ENCODE data around the gene PALB2. TPM values are rescaled to one million over a fixed set of nuclear protein-coding genes. Genes with fewer than 3 reads are reported as not detected.

PALB2 gene
- total and polyA plus RNA-seq, 9 of the 15 experiments (the other 6 are each of a cell fraction or from before 2014, with no cell fraction given): 7.0 to 25.8 (median 15.2) TPM

- no peak for TF ChIP-seq BHLHE40 (IDR thresholded peaks at IDR 0.05; ENCODE audit: low read length)
- TF ChIP-seq CBX1 (IDR thresholded peaks at IDR 0.05; ENCODE audit: low read depth): no peak
- no peak for TF ChIP-seq MIER1 (IDR thresholded peaks at IDR 0.05; ENCODE audit: low read depth)
- FAIRE-seq (no peak), ATAC-seq (no peak), DNase-seq (ENCODE audit: extremely low read depth in 1 of 4, low spot score in 3 of 4) (no peak)
- Histone ChIP-seq H3K4me3 (no peak overlapping the region), H3K4me2 (ENCODE audit: insufficient read depth, low read length) (no peak overlapping the region), H3K79me2 (ENCODE audit: control insufficient read depth, insufficient read depth, low read length) (peaks cover 28% of the 10 kb centered on the region), H3K27ac (ENCODE audit: extremely low read depth, low read depth, low read length) (no peak overlapping the region), H3K27me3 (ENCODE audit: control insufficient read depth in 2 of 2, insufficient read depth in 2 of 2, low read length in 2 of 2) (no peaks in the 10 kb centered on the region), H3K36me3 (ENCODE audit: control insufficient read depth, insufficient read depth, low read length) (peaks cover 91% of the 10 kb centered on the region), H3K4me1 (replicated peaks in 1 of 2; ENCODE audit: control insufficient read depth in 2 of 2, insufficient read depth in 2 of 2, low read length in 2 of 2) (peaks cover 3 to 6% of the 10 kb centered on the region in 2 experiments; a peak in 1 of 5 replicates), H3K9ac (ENCODE audit: insufficient read depth in 1 of 2, low read depth in 2 of 2, low read length in 2 of 2) (no peak overlapping the region), H3K9me3 (replicated peaks; ENCODE audit: control insufficient read depth, insufficient read depth, low read depth, low read length) (no peaks in the 10 kb centered on the region), H3K9me1 (ENCODE audit: control insufficient read depth, insufficient read depth, low read length) (no peaks in the 10 kb centered on the region), H4K20me1 (replicated peaks; ENCODE audit: control insufficient read depth, insufficient read depth, low read length) (no peaks in the 10 kb centered on the region), H2AFZ (ENCODE audit: low read depth, low read length) (no peak overlapping the region)
- ChIA-PET CTCF (ENCODE audit: low intra/inter-chr PET ratio) (no interaction called here), POLR2A (no interaction called here)
- BruUV-seq (replicated peaks): no TSS peak
- in situ Hi-C loops (cut with MboI) (no loop called here), intact Hi-C loops (cut with micrococcal nuclease) (no loop called here)
- WGBS (ENCODE audit: insufficient coverage, low coverage, missing lambda C conversion rate): 98% methylated on average over 4 of the region's 6 CpGs
Measured at GRCh38 chr16:23563186-23563585, 77.9 kb downstream of the PALB2 start.

GRCh38 chr16:23562505-23562904 is 78.6 kb downstream of the PALB2 start:
- H3K9me3 ChIP-seq (replicated peaks; ENCODE audit: control insufficient read depth, insufficient read depth, low read depth, low read length): no peaks in the 10 kb centered on the region
- TF ChIP-seq ZC3H4 (CRISPR knock-in tag; IDR thresholded peaks at IDR 0.05; ENCODE audit: borderline replicate concordance) (no peak), ZBTB34 (CRISPR knock-in tag; IDR thresholded peaks at IDR 0.05) (no peak), KDM5B (IDR thresholded peaks at IDR 0.05; ENCODE audit: insufficient replicate concordance, low read depth, low read length) (no peak), DPF2 (IDR thresholded peaks at IDR 0.05) (no peak), ZSCAN29 (IDR thresholded peaks at IDR 0.05) (no peak)
- no peak overlapping the region for H3K9ac ChIP-seq (ENCODE audit: insufficient read depth in 1 of 2, low read depth in 2 of 2, low read length in 2 of 2)
- ChIA-PET POLR2A (no interaction called here), CTCF (ENCODE audit: low intra/inter-chr PET ratio) (no interaction called here)
- DNase-seq (ENCODE audit: extremely low read depth in 1 of 4, low spot score in 3 of 4): no peak
- H3K9me1 ChIP-seq (ENCODE audit: control insufficient read depth, insufficient read depth, low read length): no peaks in the 10 kb centered on the region
- no peak overlapping the region for H2AFZ ChIP-seq (ENCODE audit: low read depth, low read length)
- peaks cover 3 to 6% of the 10 kb centered on the region in 2 experiments; a peak in 2 of 5 replicates for H3K4me1 ChIP-seq (replicated peaks in 1 of 2; ENCODE audit: control insufficient read depth in 2 of 2, insufficient read depth in 2 of 2, low read length in 2 of 2)
- 94% methylated on average over 10 of the region's 13 CpGs for WGBS (ENCODE audit: insufficient coverage, low coverage, missing lambda C conversion rate)
- no peak overlapping the region for H3K4me3 ChIP-seq
- no TSS peak for BruUV-seq (replicated peaks)
- H3K79me2 ChIP-seq (ENCODE audit: control insufficient read depth, insufficient read depth, low read length): peaks cover 35% of the 10 kb centered on the region
- no peak overlapping the region for H3K27ac ChIP-seq (ENCODE audit: extremely low read depth, low read depth, low read length)
- no peak overlapping the region for H3K4me2 ChIP-seq (ENCODE audit: insufficient read depth, low read length)
- H3K27me3 ChIP-seq (ENCODE audit: control insufficient read depth in 2 of 2, insufficient read depth in 2 of 2, low read length in 2 of 2): no peaks in the 10 kb centered on the region
- intact Hi-C loops (cut with micrococcal nuclease): no loop called here
- ATAC-seq: no peak
- peaks cover 84% of the 10 kb centered on the region for H3K36me3 ChIP-seq (ENCODE audit: control insufficient read depth, insufficient read depth, low read length)
- in situ Hi-C loops (cut with MboI): no loop called here
- no peak for FAIRE-seq
- no peaks in the 10 kb centered on the region for H4K20me1 ChIP-seq (replicated peaks; ENCODE audit: control insufficient read depth, insufficient read depth, low read length)

Measured in K562 (cell line).